K562 (cell line): Measurements from ENCODE around the gene DDX41. TPM values are rescaled to one million over a fixed set of nuclear protein-coding genes. Genes with fewer than 3 reads are reported as not detected.
A peak's percentile ranks its signal among the peaks of the same experiment; 100 is the strongest.

ENCODE experiments used
- AFF4 ChIP-seq: sonication (generic); formaldehyde crosslinking; IDR thresholded peaks from 2 replicates; pipeline ENCODE4 v1.8.0; 2023; ENCODE audit warnings: mild to moderate bottlenecking, missing genetic modification reagents
- ATF1 ChIP-seq, 2 experiments: fragments of 450-650 bp in 1 of 2; IDR thresholded peaks; 2 replicates each; pipeline ENCODE4 v1.6.1; 2016; ENCODE audit warnings: missing compliant biosample characterization in 1 of 2, missing genetic modification characterization in 1 of 2
- ATF6 ChIP-seq: sonication (generic); formaldehyde crosslinking; IDR thresholded peaks from 2 replicates; pipeline ENCODE4 v1.4.0; 2020; ENCODE audit warnings: mild to moderate bottlenecking, missing genetic modification reagents
- EP300 ChIP-seq: IDR thresholded peaks from 2 replicates; pipeline ENCODE4 v1.6.1; 2012; ENCODE audit warnings: low read length, improper control_type of control experiment
- FIP1L1 ChIP-seq: fragments of 200-400 bp; formaldehyde crosslinking; IDR thresholded peaks from 2 replicates; pipeline ENCODE4 v1.6.1; 2018; ENCODE audit warnings: mild to moderate bottlenecking, low read depth, low read length; ENCODE audit not compliant: poor library complexity, severe bottlenecking
- GABPB1 ChIP-seq: sonication (generic); formaldehyde crosslinking; IDR thresholded peaks from 2 replicates; pipeline ENCODE4 v1.8.0; 2022; ENCODE audit warnings: mild to moderate bottlenecking, missing genetic modification reagents
- HINFP ChIP-seq: fragments of 450-650 bp; conservative IDR thresholded peaks from 2 replicates; pipeline ENCODE4 v1.6.1; 2016; ENCODE audit warnings: missing genetic modification characterization, low read depth, mild to moderate bottlenecking, control low read depth, missing compliant biosample characterization
- MTA2 ChIP-seq: fragments of 450-650 bp; IDR thresholded peaks from 2 replicates; pipeline ENCODE4 v1.6.1; 2016; ENCODE audit warnings: low read depth
- NFIC ChIP-seq: fragments of 450-650 bp; IDR thresholded peaks from 2 replicates; pipeline ENCODE4 v1.6.1; 2017; ENCODE audit warnings: mild to moderate bottlenecking, inconsistent platforms
- POLR2AphosphoS5 ChIP-seq: IDR thresholded peaks from 2 replicates; pipeline ENCODE4 v1.6.1; 2011; ENCODE audit warnings: mild to moderate bottlenecking, low read depth, low read length, moderate library complexity; ENCODE audit not compliant: control insufficient read depth, insufficient read depth
- RBM15 ChIP-seq: fragments of 200-400 bp; formaldehyde crosslinking; IDR thresholded peaks from 2 replicates; pipeline ENCODE4 v1.6.1; 2018; ENCODE audit warnings: mild to moderate bottlenecking, low read length, moderate library complexity; ENCODE audit not compliant: insufficient read depth
- SOX6 ChIP-seq: fragments of 450-650 bp; IDR thresholded peaks from 2 replicates; pipeline ENCODE4 v1.6.1; 2014; ENCODE audit warnings: mild to moderate bottlenecking
- SREBF2 ChIP-seq: sonication (generic); formaldehyde crosslinking; IDR thresholded peaks from 2 replicates; pipeline ENCODE4 v1.4.0; 2020; ENCODE audit warnings: mild to moderate bottlenecking, missing genetic modification reagents
- STAG1 ChIP-seq: sonication (generic); formaldehyde crosslinking; IDR thresholded peaks from 2 replicates; pipeline ENCODE4 v1.5.0; 2020; ENCODE audit warnings: missing genetic modification reagents, borderline replicate concordance
- TGIF2 ChIP-seq: sonication (generic); formaldehyde crosslinking; IDR thresholded peaks from 2 replicates; pipeline ENCODE4 v1.8.1; 2022; ENCODE audit warnings: mild to moderate bottlenecking, missing genetic modification reagents, moderate library complexity
- ZKSCAN1 ChIP-seq: fragments of 150-350 bp; IDR thresholded peaks from 2 replicates; pipeline ENCODE4 v1.6.1; 2016; ENCODE audit warnings: low read depth, low read length
- ZNF583 ChIP-seq: fragments of 250-450 bp; sonication (Bioruptor Pico); IDR thresholded peaks from 2 replicates; pipeline ENCODE4 v1.4.0; 2020
- ZNF584 ChIP-seq: fragments of 200-800 bp; sonication (Bioruptor generic); IDR thresholded peaks from 2 replicates; pipeline ENCODE4 v1.6.1; 2016; ENCODE audit warnings: low read depth, mild to moderate bottlenecking, missing genetic modification characterization, missing compliant biosample characterization
- ZNF740 ChIP-seq, 3 experiments: fragments of 200-800 bp in 1 of 3; sonication (Bioruptor generic) in 1 of 3; sonication (generic) in 1 of 3; formaldehyde crosslinking in 1 of 3; IDR thresholded peaks; 2 replicates each; pipeline versions ENCODE4 v1.6.1 to v1.8.0; 2016 to 2022; ENCODE audit warnings: mild to moderate bottlenecking in 2 of 3, missing compliant biosample characterization in 2 of 3, missing genetic modification characterization in 2 of 3, missing genetic modification reagents in 1 of 3
- polyA plus RNA-seq, 8 experiments: library from polyadenylated mRNA; depleted of rRNA in 4 of 8; stranded (reverse) in 5 of 8; unstranded in 3 of 8; fragments of >200 nt; fragmentation: Nextera tagmentation in 2 of 8; fragmentation: Illumina TruSeq in 1 of 8; extraction: Ambion mirVana in 2 of 8; extraction: Trizol in 1 of 8; gene quantifications; 2 replicates each; pipeline versions ENCODE4 v1.2.1 to v1.2.3, GENCODE V29; 2011 to 2014; ENCODE audit warnings: inconsistent platforms in 1 of 8, missing spikeins in 1 of 8
- total RNA-seq, 7 experiments: library from RNA; depleted of rRNA in 6 of 7; stranded (reverse); fragments of >200 nt in 6 of 7; fragmentation: Illumina TruSeq in 2 of 7; extraction: Trizol in 2 of 7; gene quantifications; 2 replicates each; pipeline versions ENCODE4 v1.2.1 to v1.2.3, GENCODE V29; 2011 to 2021; ENCODE audit warnings: low replicate concordance in 1 of 7

The DDX41 gene
- total and polyA plus RNA-seq, 9 of the 15 experiments (the other 6 are each of a cell fraction or from before 2014, with no cell fraction given) = 38.2 to 284 (median 116) TPM

- TF ChIP-seq POLR2AphosphoS5 = peak; percentile 75
- peak; percentile 30; the same call in 1 of the 2 replicates for TF ChIP-seq TGIF2 (CRISPR knock-in tag)
- peak; percentile 29 for TF ChIP-seq NFIC
- peak; percentile 63; the same call in 1 of the 2 replicates for TF ChIP-seq ZNF583 (CRISPR knock-in tag)
- TF ChIP-seq ATF1 (CRISPR knock-in tag; IDR thresholded peaks at IDR 0.05) = 0 out of 2 replicates have a peak, but pooled peaks have one; percentile 41
- peak; percentile 55 for TF ChIP-seq ATF1 (tag; IDR thresholded peaks at IDR 0.05)
- peak; percentile 34; the same call in 1 of the 2 replicates for TF ChIP-seq ZKSCAN1
- TF ChIP-seq ZNF740 (CRISPR knock-in tag; IDR thresholded peaks at IDR 0.05) = peak; percentile 92
- peak in 1 of 2 experiments; percentile 48; a peak in 1 of 4 replicates for TF ChIP-seq ZNF740 (tag; IDR thresholded peaks at IDR 0.05)
- TF ChIP-seq ATF6 (CRISPR knock-in tag) = no peak
- peak; percentile 59; the same call in 1 of the 2 replicates for TF ChIP-seq AFF4 (CRISPR knock-in tag)
- peak; percentile 62 for TF ChIP-seq SOX6
- TF ChIP-seq MTA2 = no peak
- TF ChIP-seq EP300 = 0 out of 2 replicates have a peak, but pooled peaks have one; percentile 10
- peak; percentile 98 for TF ChIP-seq FIP1L1
- no peak for TF ChIP-seq HINFP (tag)
- TF ChIP-seq GABPB1 (CRISPR knock-in tag) = peak; percentile 73
- TF ChIP-seq STAG1 = peak; percentile 69; the same call in 1 of the 2 replicates
- no peak for TF ChIP-seq ZNF584 (CRISPR knock-in tag)
- no peak for TF ChIP-seq SREBF2
- TF ChIP-seq RBM15 = 0 out of 2 replicates have a peak, but pooled peaks have one; percentile 63
Observed at GRCh38 chr5:177491429-177491945, 25.3 kb downstream of the DDX41 start (continued).
